ENCODE data around the gene CNTROB. TPM values are rescaled to one million over a fixed set of nuclear protein-coding genes. Genes with fewer than 3 reads are reported as not detected.

CNTROB gene
- total RNA-seq, 1 experiment from 2014 or later: 39.7 TPM

- TF ChIP-seq HMGXB4 (CRISPR knock-in tag; IDR thresholded peaks at IDR 0.05): 0 out of 2 replicates have a peak, but pooled peaks have one; percentile 52
- TF ChIP-seq E2F5 (CRISPR knock-in tag; IDR thresholded peaks at IDR 0.05): 0 out of 2 replicates have a peak, but pooled peaks have one; percentile 14
- TF ChIP-seq ZNF423 (CRISPR knock-in tag; IDR thresholded peaks at IDR 0.05): no peak
- no peak for TF ChIP-seq ATF2 (CRISPR knock-in tag; IDR thresholded peaks at IDR 0.05; ENCODE audit: borderline replicate concordance, low read depth)
- TF ChIP-seq SMAD3 (CRISPR knock-in tag; IDR thresholded peaks at IDR 0.05; ENCODE audit: borderline replicate concordance): no peak
- no peak for TF ChIP-seq ZNF396 (CRISPR knock-in tag; IDR thresholded peaks at IDR 0.05; ENCODE audit: borderline replicate concordance)
- no peak for TF ChIP-seq SMAD4 (CRISPR knock-in tag; IDR thresholded peaks at IDR 0.05)
- no peak; the same call in 1 of the 2 replicates for TF ChIP-seq ZNF281 (CRISPR knock-in tag; IDR thresholded peaks at IDR 0.05)
- no peak for TF ChIP-seq ZNF512 (CRISPR knock-in tag; IDR thresholded peaks at IDR 0.05; ENCODE audit: borderline replicate concordance)
- no peak for TF ChIP-seq ESRRA (CRISPR knock-in tag; IDR thresholded peaks at IDR 0.05; ENCODE audit: borderline replicate concordance)
- no peak for TF ChIP-seq IRF1 (CRISPR knock-in tag; IDR thresholded peaks at IDR 0.05)
- TF ChIP-seq ZNF671 (CRISPR knock-in tag; IDR thresholded peaks at IDR 0.05): no peak
- peak; percentile 73 for TF ChIP-seq SP1 (CRISPR knock-in tag; conservative IDR thresholded peaks at IDR 0.05)
- no peak for TF ChIP-seq GRHL2 (CRISPR knock-in tag; IDR thresholded peaks at IDR 0.05; ENCODE audit: insufficient replicate concordance, severe bottlenecking)
- no peak for TF ChIP-seq CDX4 (CRISPR knock-in tag; IDR thresholded peaks at IDR 0.05; ENCODE audit: borderline replicate concordance)
- TF ChIP-seq ZNF532 (CRISPR knock-in tag; IDR thresholded peaks at IDR 0.05; ENCODE audit: borderline replicate concordance): no peak
- TF ChIP-seq NR1H2 (CRISPR knock-in tag; IDR thresholded peaks at IDR 0.05): no peak
- no peak for TF ChIP-seq FOXP1 (CRISPR knock-in tag; IDR thresholded peaks at IDR 0.05; ENCODE audit: borderline replicate concordance)
- no peak for TF ChIP-seq KAT7 (CRISPR knock-in tag; IDR thresholded peaks at IDR 0.05; ENCODE audit: borderline replicate concordance)
- TF ChIP-seq NR3C1 (CRISPR knock-in tag; conservative IDR thresholded peaks at IDR 0.05; ENCODE audit: low read depth): no peak
- TF ChIP-seq ZBTB21 (CRISPR knock-in tag; IDR thresholded peaks at IDR 0.05; ENCODE audit: borderline replicate concordance): no peak
- no peak for TF ChIP-seq RELA (CRISPR knock-in tag; IDR thresholded peaks at IDR 0.05; ENCODE audit: borderline replicate concordance)
- TF ChIP-seq NFATC4 (CRISPR knock-in tag; IDR thresholded peaks at IDR 0.05): no peak
These were observed at the start of gene CNTROB, which contains the start of gene TRAPPC1 (continued) for GRCh38 chr17:7931709-7932482.
